Tibial artery (tissue), 4 donors: Measurements from ENCODE around the gene CRTC1.

Experiments used
- DNase-seq, 2 donors: peaks; one replicate each; pipeline ENCODE4 v3.0.0-alpha.2; 2019
- H3K27ac ChIP-seq, 2 donors: fragments of 200-600 bp; sonication (generic) in 1 of 2; 1 replicate in 1 of 2; 2 replicates in 1 of 2; pipeline ENCODE4 v1.5.1; 2018 to 2019; ENCODE audit warnings: mild to moderate bottlenecking in 1 of 2
- H3K27me3 ChIP-seq, 2 donors: fragments of 200-600 bp; sonication (generic) in 1 of 2; one replicate each; pipeline versions ENCODE4 v1.5.1 to v1.6.0; 2016 to 2019
- H3K36me3 ChIP-seq, 3 donors: fragments of 200-600 bp; sonication (generic) in 2 of 3; one replicate each; pipeline ENCODE4 v1.5.1; 2016 to 2019; ENCODE audit warnings: mild to moderate bottlenecking in 2 of 3
- H3K4me1 ChIP-seq, 4 donors: fragments of 200-600 bp; sonication (generic) in 2 of 4; 1 replicate in 3 of 4; 2 replicates in 1 of 4; pipeline ENCODE4 v1.5.1; 2016 to 2019
- H3K4me3 ChIP-seq, 2 donors: fragments of 200-600 bp; sonication (generic) in 1 of 2; 1 replicate in 1 of 2; 2 replicates in 1 of 2; pipeline ENCODE4 v1.5.1; 2018 to 2019; ENCODE audit warnings: mild to moderate bottlenecking in 2 of 2
- H3K9me3 ChIP-seq, 3 donors: fragments of 200-600 bp; sonication (generic) in 1 of 3; one replicate each; pipeline ENCODE4 v1.5.1; 2016 to 2019
- CTCF ChIP-seq, 2 experiments: fragments of 200-600 bp in 1 of 2; fragments of 450-650 bp in 1 of 2; IDR thresholded peaks; one replicate each; pipeline ENCODE4 v1.5.1; 2017 to 2019; ENCODE audit warnings: antibody characterized with exemption in 2 of 2, mild to moderate bottlenecking in 1 of 2, moderate library complexity in 1 of 2
- intact Hi-C: fragments of 100-400 bp; cut with DNase I; formaldehyde crosslinking; loops from one replicate; pipeline ENCODE4 v1.15.0; 2023; ENCODE audit warnings: low total_unique reads

CRTC1 gene

GRCh38 chr19:18710186-18710585, 26.7 kb downstream of the CRTC1 start:
- TF ChIP-seq CTCF (IDR thresholded peaks at IDR 0.05), result no peak
- no peak for DNase-seq
- Histone ChIP-seq H3K27ac (no peak overlapping the region), H3K9me3 (no peaks in the 10 kb centered on the region), H3K4me3 (no peak overlapping the region), H3K27me3 (no peaks in the 10 kb centered on the region), H3K36me3 (no peaks in the 10 kb centered on the region), H3K4me1 (peaks cover 0 to 45% (median 15%) of the 10 kb centered on the region in 4 donors)
- intact Hi-C loops, result no loop called here

GRCh38 chr19:18710996-18711751, 27.7 kb downstream of the CRTC1 start:
- Histone ChIP-seq H3K9me3 (no peaks in the 10 kb centered on the region), H3K4me3 (no peak overlapping the region), H3K36me3 (peaks cover 0 to 5% (median 0%) of the 10 kb centered on the region in 3 donors), H3K4me1 (peaks cover 0 to 45% (median 15%) of the 10 kb centered on the region in 4 donors), H3K27me3 (no peaks in the 10 kb centered on the region), H3K27ac (no peak overlapping the region)
- intact Hi-C loops, result no loop called here
- TF ChIP-seq CTCF (IDR thresholded peaks at IDR 0.05), result no peak
- DNase-seq, result peak; percentile 44 to 81

GRCh38 chr19:18711893-18712292, 28.4 kb downstream of the CRTC1 start:
- no peak for TF ChIP-seq CTCF (IDR thresholded peaks at IDR 0.05)
- Histone ChIP-seq H3K27ac (no peak overlapping the region), H3K4me1 (peaks cover 0 to 45% (median 15%) of the 10 kb centered on the region in 4 donors)

GRCh38 chr19:18712981-18713380, 29.5 kb downstream of the CRTC1 start:
- no peak for TF ChIP-seq CTCF (IDR thresholded peaks at IDR 0.05)
- intact Hi-C loops, result no loop called here

More at GRCh38 chr19:18711893-18712292, 28.4 kb downstream of the CRTC1 start:
- Histone ChIP-seq H3K27me3 (no peaks in the 10 kb centered on the region), H3K36me3 (peaks cover 0 to 5% (median 0%) of the 10 kb centered on the region in 3 donors), H3K9me3 (no peaks in the 10 kb centered on the region), H3K4me3 (no peak overlapping the region)
- intact Hi-C loops, result no loop called here
- no peak for DNase-seq

GRCh38 chr19:18713550-18714117, 30.2 kb downstream of the CRTC1 start:
- no peak for DNase-seq
- TF ChIP-seq CTCF (IDR thresholded peaks at IDR 0.05), result no peak
- Histone ChIP-seq H3K9me3 (no peaks in the 10 kb centered on the region), H3K4me3 (no peak overlapping the region), H3K4me1 (peaks cover 0 to 40% (median 18%) of the 10 kb centered on the region in 4 donors), H3K27ac (no peak overlapping the region), H3K27me3 (no peaks in the 10 kb centered on the region), H3K36me3 (peaks cover 0 to 5% (median 0%) of the 10 kb centered on the region in 3 donors)
- intact Hi-C loops, result no loop called here

More at GRCh38 chr19:18712981-18713380, 29.5 kb downstream of the CRTC1 start:
- DNase-seq, result no peak
- Histone ChIP-seq H3K27ac (no peak overlapping the region), H3K27me3 (no peaks in the 10 kb centered on the region), H3K9me3 (no peaks in the 10 kb centered on the region), H3K4me1 (peaks cover 0 to 47% (median 18%) of the 10 kb centered on the region in 4 donors), H3K36me3 (peaks cover 0 to 5% (median 0%) of the 10 kb centered on the region in 3 donors), H3K4me3 (no peak overlapping the region)
